COLO829 (cell line): ENCODE data around the gene ELOVL6.

ENCODE experiments used
- DNase-seq: peaks from one replicate; pipeline ENCODE4 v3.0.0; 2012; ENCODE audit warnings: low spot score

Gene ELOVL6

GRCh38 chr4:110025056-110025455, 173.4 kb downstream of the ELOVL6 start:
- no peak for DNase-seq

DNA sequence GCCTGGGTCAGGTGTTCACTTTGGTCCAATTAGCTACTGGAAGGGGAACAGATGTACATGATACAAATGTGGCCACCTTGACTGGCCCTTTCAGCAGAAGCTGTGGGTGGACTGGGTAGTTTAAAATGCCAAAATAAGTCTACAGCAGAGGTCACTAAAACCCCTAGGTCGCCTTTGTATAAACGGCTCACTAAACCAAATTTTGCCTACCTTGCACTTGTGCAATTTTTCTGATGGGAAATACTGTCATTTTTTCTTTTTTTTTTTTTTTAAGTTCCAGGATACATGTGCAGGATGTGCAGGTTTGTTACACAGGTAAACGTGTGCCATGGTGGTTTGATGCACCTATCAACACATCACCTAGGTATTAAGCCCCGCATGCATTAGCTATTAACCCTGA, 176.0 kb downstream of the ELOVL6 start:
- DNase-seq = no peak

- no peak for DNase-seq
Measured at GRCh38 chr4:110020646-110021443, 177.6 kb downstream of the ELOVL6 start.

DNA sequence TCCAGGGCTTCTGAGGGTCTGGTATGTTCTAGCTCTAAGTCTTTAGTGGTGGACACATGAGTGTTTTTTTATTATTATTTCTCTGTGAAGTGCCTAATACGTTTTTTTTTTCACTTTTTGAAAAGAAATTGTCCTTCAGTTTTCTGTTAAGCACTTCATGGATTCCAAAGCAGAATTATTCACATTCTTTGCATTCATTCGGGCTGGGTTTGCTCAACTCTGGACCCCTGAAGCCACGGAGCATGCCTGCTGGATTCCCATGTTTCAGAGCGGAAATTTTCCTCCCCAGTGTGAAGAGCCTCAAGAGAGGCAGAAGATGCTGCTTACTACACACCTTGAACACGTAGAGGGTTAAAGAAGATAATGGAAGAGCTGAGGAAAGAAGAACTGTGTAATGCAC, 178.3 kb downstream of the ELOVL6 start:
- no peak for DNase-seq

- DNase-seq = no peak
Measured at GRCh38 chr4:110019153-110019552, 179.3 kb downstream of the ELOVL6 start.

- DNase-seq = no peak
Measured at GRCh38 chr4:110014233-110014632, 184.2 kb downstream of the ELOVL6 start.

- DNase-seq = no peak
Measured at GRCh38 chr4:110012917-110013316, 185.5 kb downstream of the ELOVL6 start.

GRCh38 chr4:110010797-110011196, 187.6 kb downstream of the ELOVL6 start:
- no peak for DNase-seq

- no peak for DNase-seq
Measured at GRCh38 chr4:110009550-110009949, 188.9 kb downstream of the ELOVL6 start.

DNA sequence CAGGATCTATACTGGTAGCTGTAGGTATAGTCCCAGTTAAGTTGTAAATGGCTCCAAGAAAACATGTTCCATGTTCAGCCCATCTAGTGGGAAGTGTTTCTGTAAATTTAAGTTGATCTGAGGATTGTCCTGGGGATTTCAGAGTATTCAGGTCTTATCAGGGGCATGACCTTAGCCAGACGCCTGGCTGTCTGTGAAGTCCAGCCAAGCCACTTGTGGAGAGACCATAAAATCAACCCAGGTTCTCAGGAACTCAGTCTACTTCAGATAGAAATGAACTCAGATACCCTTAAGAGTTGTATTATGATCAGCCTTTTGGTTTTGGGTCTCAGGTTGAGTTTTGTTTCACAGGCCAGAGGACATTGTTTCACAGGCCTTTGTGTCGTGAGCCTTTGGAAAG, 189.9 kb downstream of the ELOVL6 start:
- DNase-seq = no peak

- no peak for DNase-seq
Measured at GRCh38 chr4:110007217-110007616, 191.2 kb downstream of the ELOVL6 start.

GRCh38 chr4:110005461-110006056, 192.9 kb downstream of the ELOVL6 start:
- DNase-seq = peak; percentile 93

- no peak for DNase-seq
Measured at GRCh38 chr4:110004556-110004955, 193.9 kb downstream of the ELOVL6 start.

GRCh38 chr4:110003401-110004187, 194.8 kb downstream of the ELOVL6 start:
- no peak for DNase-seq

DNA sequence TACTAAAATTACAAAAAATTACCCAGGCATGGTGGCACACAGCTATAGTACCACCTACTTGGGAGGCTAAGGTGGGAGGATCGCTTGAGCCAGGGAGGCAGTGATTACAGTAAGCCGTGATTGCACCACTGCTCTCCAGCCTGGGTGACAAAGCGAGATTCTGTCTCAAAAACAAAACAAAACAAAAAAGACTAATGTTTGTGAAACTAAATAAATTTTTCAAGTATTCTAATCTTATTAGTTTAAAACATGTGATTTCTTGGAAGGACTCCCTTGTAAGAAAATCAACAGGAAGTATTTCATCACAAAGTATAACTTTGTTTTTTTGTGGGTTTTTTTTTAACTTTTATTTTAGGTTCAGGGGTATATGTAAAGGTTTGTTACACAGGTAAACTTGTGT, 196.1 kb downstream of the ELOVL6 start:
- DNase-seq = no peak

DNA sequence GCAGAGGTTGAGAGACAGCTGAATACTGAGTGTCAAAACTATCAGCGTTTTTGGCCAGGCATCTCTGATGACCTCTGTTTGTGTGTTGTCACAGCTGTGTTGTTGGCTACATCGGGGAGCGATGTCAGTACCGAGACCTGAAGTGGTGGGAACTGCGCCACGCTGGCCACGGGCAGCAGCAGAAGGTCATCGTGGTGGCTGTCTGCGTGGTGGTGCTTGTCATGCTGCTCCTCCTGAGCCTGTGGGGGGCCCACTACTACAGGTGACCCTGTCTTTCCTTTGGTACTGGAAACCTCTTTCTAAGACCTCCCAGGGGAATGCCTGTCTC, 198.9 kb downstream of the ELOVL6 start:
- no peak for DNase-seq

GRCh38 chr4:109998867-109999584, 199.4 kb downstream of the ELOVL6 start:
- DNase-seq = peak; percentile 66

GRCh38 chr4:109996526-109996925, 201.9 kb downstream of the ELOVL6 start:
- no peak for DNase-seq
